GM23248 (cell line): ENCODE measurements around the gene LYPD8.

Experiments used
- EZH2 ChIP-seq: fragments of 200-600 bp; sonication (generic); IDR thresholded peaks from 2 replicates; pipeline ENCODE4 v1.6.1; 2018; ENCODE audit warnings: antibody characterized with exemption, mild to moderate bottlenecking; ENCODE audit not compliant: insufficient read depth, poor library complexity, severe bottlenecking
- EZH2phosphoT487 ChIP-seq: fragments of 200-600 bp; sonication (generic); IDR thresholded peaks from 2 replicates; pipeline ENCODE4 v1.6.1; 2018; ENCODE audit warnings: antibody characterized with exemption, moderate library complexity, mild to moderate bottlenecking, low read depth; ENCODE audit not compliant: insufficient read depth

DNA sequence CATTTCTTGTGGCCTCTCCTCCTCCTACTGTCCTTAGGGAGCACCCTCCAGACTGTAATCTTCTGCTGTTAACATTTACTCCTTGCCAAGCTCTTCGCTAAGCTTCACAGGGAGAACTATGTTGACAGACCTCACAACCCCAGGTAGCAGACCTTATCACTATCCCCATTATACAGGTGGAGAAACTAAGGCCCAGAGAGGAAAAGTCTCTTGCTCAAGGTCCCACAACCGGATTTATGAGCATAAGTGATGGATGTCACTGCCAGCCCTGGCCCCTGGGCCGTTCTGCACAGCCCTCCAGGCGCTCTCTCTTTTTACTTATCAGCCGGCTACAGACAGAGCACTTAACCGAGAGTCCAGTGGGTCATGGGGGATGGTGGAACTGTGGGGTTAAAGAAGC lies 18.1 kb downstream of the LYPD8 start:
- TF ChIP-seq EZH2phosphoT487 (no peak), EZH2 (no peak)
